ENCODE results near the gene MED15.

DNA sequence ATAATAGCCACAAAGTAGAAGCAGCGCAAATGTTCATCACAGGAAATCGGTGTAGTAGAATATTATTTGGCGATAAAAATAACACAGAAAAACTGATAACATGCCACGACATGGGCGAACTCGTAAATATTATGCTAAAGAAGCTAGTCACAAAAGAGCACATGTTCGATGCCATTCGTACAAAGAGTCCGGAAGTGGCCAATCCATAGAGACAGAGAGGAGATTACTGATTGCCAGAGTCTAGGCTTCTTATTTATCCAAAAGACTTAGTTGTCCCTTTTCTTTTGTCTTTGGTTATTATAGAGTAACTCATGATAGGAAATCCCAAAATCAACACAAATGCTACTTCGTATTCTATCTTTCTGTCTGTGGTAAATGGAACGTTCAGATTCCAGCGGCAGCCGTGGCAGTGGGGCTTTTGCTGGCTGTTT is 56.5 kb downstream of the MED15 start:
- TF ChIP-seq GATA2 (IDR thresholded peaks at IDR 0.05; ENCODE audit: low read depth, low read length), result no peak
- TF ChIP-seq GATA3 (IDR thresholded peaks at IDR 0.05; ENCODE audit: low read depth, low read length), result no peak

Measured in SH-SY5Y (cell line).